Breast epithelium (tissue), 3 donors: ENCODE data around the gene IPO4.

Source experiments
- CTCF ChIP-seq, 3 donors: fragments of 450-650 bp; IDR thresholded peaks; one replicate each; pipeline ENCODE4 v1.5.1; 2016 to 2017; ENCODE audit warnings: antibody characterized with exemption in 3 of 3, mild to moderate bottlenecking in 3 of 3, moderate library complexity in 3 of 3
- POLR2A ChIP-seq: fragments of 450-650 bp; IDR thresholded peaks from one replicate; pipeline ENCODE4 v1.6.1; 2016; ENCODE audit warnings: antibody characterized with exemption, mild to moderate bottlenecking, moderate library complexity
- POLR2AphosphoS5 ChIP-seq, 3 donors: sonication (generic); formaldehyde crosslinking; IDR thresholded peaks; one replicate each; pipeline ENCODE4 v1.6.1; 2017; ENCODE audit warnings: antibody characterized with exemption in 3 of 3

GRCh38 chr14:24135584-24135833 lies 53.1 kb downstream of the IPO4 start:
- TF ChIP-seq CTCF (IDR thresholded peaks at IDR 0.05), result no peak
- TF ChIP-seq POLR2A, result no peak
- TF ChIP-seq POLR2AphosphoS5 (IDR thresholded peaks at IDR 0.05), result no peak
